Liver (tissue), 9 donors: Measurements from ENCODE around the gene DEGS2. TPM values are rescaled to one million over a fixed set of nuclear protein-coding genes. Genes with fewer than 3 reads are reported as not detected.

Source experiments
- DNase-seq: peaks from one replicate; pipeline ENCODE4 v3.0.0-alpha.2; 2017; ENCODE audit warnings: low spot score
- H3K27ac ChIP-seq, 2 donors: one replicate each; pipeline ENCODE4 v1.7.0; 2013; ENCODE audit warnings: inconsistent platforms in 2 of 2, low read length in 2 of 2, control low read depth in 1 of 2, low read depth in 1 of 2, mild to moderate bottlenecking in 1 of 2
- H3K27me3 ChIP-seq, 4 donors: one replicate each; pipeline versions ENCODE4 v1.6.1 to v1.7.0; 2013; ENCODE audit warnings: low read length in 3 of 4, inconsistent platforms in 1 of 4, mild to moderate bottlenecking in 1 of 4, moderate library complexity in 1 of 4; ENCODE audit not compliant: control insufficient read depth in 4 of 4, insufficient read depth in 4 of 4
- H3K36me3 ChIP-seq, 4 donors: one replicate each; pipeline versions ENCODE4 v1.6.1 to v1.7.0; 2013; ENCODE audit warnings: low read length in 3 of 4, mild to moderate bottlenecking in 3 of 4, low read depth in 1 of 4, moderate library complexity in 1 of 4; ENCODE audit not compliant: control insufficient read depth in 4 of 4, insufficient read depth in 3 of 4
- H3K4me1 ChIP-seq, 4 donors: one replicate each; pipeline versions ENCODE4 v1.6.1 to v1.7.0; 2013; ENCODE audit warnings: low read length in 3 of 4, mild to moderate bottlenecking in 3 of 4, moderate library complexity in 1 of 4; ENCODE audit not compliant: control insufficient read depth in 4 of 4, insufficient read depth in 4 of 4
- H3K4me3 ChIP-seq, 3 donors: one replicate each; pipeline versions ENCODE4 v1.6.1 to v1.7.0; 2013; ENCODE audit warnings: low read length in 3 of 3, control low read depth in 1 of 3, low read depth in 1 of 3, mild to moderate bottlenecking in 1 of 3
- H3K9ac ChIP-seq, 2 donors: one replicate each; pipeline ENCODE4 v1.7.0; 2013; ENCODE audit warnings: low read length in 2 of 2, mild to moderate bottlenecking in 2 of 2, moderate library complexity in 2 of 2, control low read depth in 1 of 2, low read depth in 1 of 2
- H3K9me3 ChIP-seq, 4 donors: one replicate each; pipeline versions ENCODE4 v1.6.1 to v1.7.0; 2013; ENCODE audit warnings: low read length in 3 of 4; ENCODE audit not compliant: control insufficient read depth in 4 of 4
- EGR1 ChIP-seq, 2 donors: IDR thresholded peaks; 2 replicates each; pipeline ENCODE4 v1.6.1; 2016 to 2018; ENCODE audit warnings: antibody characterized with exemption in 2 of 2, low read depth in 2 of 2
- FOXA1 ChIP-seq: IDR thresholded peaks from 2 replicates; pipeline ENCODE4 v1.6.1; 2016; ENCODE audit warnings: antibody characterized with exemption
- FOXA2 ChIP-seq: IDR thresholded peaks from 2 replicates; pipeline ENCODE4 v1.6.1; 2016; ENCODE audit warnings: antibody characterized with exemption
- GABPA ChIP-seq, 2 donors: IDR thresholded peaks in 1 of 2; conservative IDR thresholded peaks in 1 of 2; 2 replicates each; pipeline ENCODE4 v1.6.1; 2016; ENCODE audit warnings: antibody characterized with exemption in 2 of 2, mild to moderate bottlenecking in 1 of 2, moderate library complexity in 1 of 2
- HNF4A ChIP-seq, 2 donors: conservative IDR thresholded peaks; 2 replicates each; pipeline ENCODE4 v1.6.1; 2016; ENCODE audit warnings: antibody characterized with exemption in 2 of 2, mild to moderate bottlenecking in 2 of 2
- HNF4G ChIP-seq: IDR thresholded peaks from 2 replicates; pipeline ENCODE4 v1.6.1; 2016; ENCODE audit warnings: antibody characterized with exemption
- JUND ChIP-seq, 2 donors: IDR thresholded peaks; 2 replicates each; pipeline ENCODE4 v1.6.1; 2016; ENCODE audit warnings: antibody characterized with exemption in 2 of 2
- NR2F2 ChIP-seq: IDR thresholded peaks from 2 replicates; pipeline ENCODE4 v1.6.1; 2016; ENCODE audit warnings: antibody characterized with exemption
- RAD21 ChIP-seq, 2 donors: IDR thresholded peaks; 2 replicates each; pipeline ENCODE4 v1.6.1; 2016; ENCODE audit warnings: antibody characterized with exemption in 2 of 2, mild to moderate bottlenecking in 2 of 2
- RXRA ChIP-seq, 2 donors: IDR thresholded peaks; 2 replicates each; pipeline ENCODE4 v1.6.1; 2017 to 2018; ENCODE audit warnings: antibody characterized with exemption in 2 of 2, mild to moderate bottlenecking in 1 of 2
- SP1 ChIP-seq: IDR thresholded peaks from 2 replicates; pipeline ENCODE4 v1.6.1; 2018; ENCODE audit warnings: antibody characterized with exemption, mild to moderate bottlenecking
- TAF1 ChIP-seq: conservative IDR thresholded peaks from 2 replicates; pipeline ENCODE4 v1.6.1; 2016; ENCODE audit warnings: antibody characterized with exemption, mild to moderate bottlenecking
- YY1 ChIP-seq: IDR thresholded peaks from 2 replicates; pipeline ENCODE4 v1.6.1; 2016; ENCODE audit warnings: antibody characterized with exemption, mild to moderate bottlenecking
- WGBS: extraction: QIAGEN DNeasy Blood & Tissue Kit; methylation state at CpG from one replicate; pipeline ENCODE4 v1.1.7; 2013; 5-methylcytosine and 5-hydroxymethylcytosine counted together
- polyA plus RNA-seq, 2 donors: library from polyadenylated mRNA; stranded (reverse) in 1 of 2; unstranded in 1 of 2; fragments of 200-250 nt in 1 of 2; fragments of >200 nt in 1 of 2; fragmentation: Nextera tagmentation in 1 of 2; extraction: Ambion mirVana in 1 of 2; gene quantifications; one replicate each; pipeline versions ENCODE4 v1.2.1 to v1.2.3, GENCODE V29; 2013 to 2015
- total RNA-seq, 2 donors: library from RNA; depleted of rRNA; stranded (reverse); fragments of >200 nt; gene quantifications; one replicate each; pipeline ENCODE4 v1.2.3, GENCODE V29; 2014
- TF ChIP-seq, protein P1 (sequence below): IDR thresholded peaks from 2 replicates; pipeline ENCODE4 v1.6.1; 2016; ENCODE audit warnings: antibody characterized with exemption, mild to moderate bottlenecking
- TF ChIP-seq, protein P2 (sequence below): IDR thresholded peaks from 2 replicates; pipeline ENCODE4 v1.6.1; 2016; ENCODE audit warnings: antibody characterized with exemption
- TF ChIP-seq, protein P3 (sequence below): IDR thresholded peaks from 2 replicates; pipeline ENCODE4 v1.6.1; 2016; ENCODE audit warnings: antibody characterized with exemption
- TF ChIP-seq, protein P4 (sequence below): fragments of 150-350 bp; IDR thresholded peaks from 2 replicates; pipeline ENCODE4 v1.5.1; 2017; ENCODE audit warnings: improper control_type of control experiment, low read depth, low read length; ENCODE audit not compliant: missing input control
- TF ChIP-seq, protein P5 (sequence below): IDR thresholded peaks from 2 replicates; pipeline ENCODE4 v1.6.1; 2016; ENCODE audit warnings: antibody characterized with exemption
- donor health status: healthy.
- donor health status: healthy.
- donor health status: healthy.
- donor health status: healthy.
- donor health status: healthy.

DEGS2 gene
- total and polyA plus RNA-seq, 4 donors = 0.13 to 0.42 (median 0.27) TPM

DNA sequence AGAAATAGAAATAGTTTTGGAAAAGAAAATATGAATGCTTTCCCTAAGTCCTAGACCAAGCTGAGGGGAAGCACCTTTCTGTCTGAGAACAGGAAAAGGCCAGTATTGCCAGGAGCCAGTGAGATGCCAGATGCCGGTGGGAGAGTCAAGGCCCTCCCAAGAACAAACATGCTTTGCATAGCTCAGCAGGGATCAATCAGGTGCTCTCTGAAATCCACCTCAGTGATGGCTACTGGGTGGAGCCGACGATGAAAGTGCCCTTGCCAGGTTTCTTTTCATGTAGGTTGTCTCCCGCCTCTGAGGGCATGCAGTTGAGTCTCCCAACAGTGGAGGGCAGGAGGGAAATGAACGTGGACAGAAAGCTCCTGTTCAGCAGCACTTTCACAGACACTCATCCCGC is 28.3 kb downstream of the DEGS2 start:
- DNase-seq = no peak
- Histone ChIP-seq H3K4me1 (no peaks in the 10 kb centered on the region), H3K36me3 (peaks cover 14 to 57% (median 24%) of the 10 kb centered on the region in 4 donors), H3K9me3 (no peaks in the 10 kb centered on the region), H3K4me3 (no peak overlapping the region), H3K27ac (no peak overlapping the region), H3K9ac (no peak overlapping the region), H3K27me3 (no peaks in the 10 kb centered on the region)
- WGBS = 82% methylated on average over 6 of the region's 6 CpGs
- TF ChIP-seq NR2F2 (no peak), HNF4G (no peak), JUND (IDR thresholded peaks at IDR 0.05) (no peak), SP1 (no peak), EGR1 (IDR thresholded peaks at IDR 0.05; ENCODE audit: low read depth in 2 of 2) (no peak), YY1 (no peak), HNF4A (conservative IDR thresholded peaks at IDR 0.05) (no peak), RXRA (IDR thresholded peaks at IDR 0.05) (no peak), TAF1 (no peak), RAD21 (IDR thresholded peaks at IDR 0.05) (no peak), FOXA2 (no peak), FOXA1 (no peak), GABPA (IDR thresholded peaks at IDR 0.05 in 1 of 2, conservative IDR thresholded peaks at IDR 0.05 in 1 of 2) (no peak)
- TF ChIP-seq, protein P1, sequence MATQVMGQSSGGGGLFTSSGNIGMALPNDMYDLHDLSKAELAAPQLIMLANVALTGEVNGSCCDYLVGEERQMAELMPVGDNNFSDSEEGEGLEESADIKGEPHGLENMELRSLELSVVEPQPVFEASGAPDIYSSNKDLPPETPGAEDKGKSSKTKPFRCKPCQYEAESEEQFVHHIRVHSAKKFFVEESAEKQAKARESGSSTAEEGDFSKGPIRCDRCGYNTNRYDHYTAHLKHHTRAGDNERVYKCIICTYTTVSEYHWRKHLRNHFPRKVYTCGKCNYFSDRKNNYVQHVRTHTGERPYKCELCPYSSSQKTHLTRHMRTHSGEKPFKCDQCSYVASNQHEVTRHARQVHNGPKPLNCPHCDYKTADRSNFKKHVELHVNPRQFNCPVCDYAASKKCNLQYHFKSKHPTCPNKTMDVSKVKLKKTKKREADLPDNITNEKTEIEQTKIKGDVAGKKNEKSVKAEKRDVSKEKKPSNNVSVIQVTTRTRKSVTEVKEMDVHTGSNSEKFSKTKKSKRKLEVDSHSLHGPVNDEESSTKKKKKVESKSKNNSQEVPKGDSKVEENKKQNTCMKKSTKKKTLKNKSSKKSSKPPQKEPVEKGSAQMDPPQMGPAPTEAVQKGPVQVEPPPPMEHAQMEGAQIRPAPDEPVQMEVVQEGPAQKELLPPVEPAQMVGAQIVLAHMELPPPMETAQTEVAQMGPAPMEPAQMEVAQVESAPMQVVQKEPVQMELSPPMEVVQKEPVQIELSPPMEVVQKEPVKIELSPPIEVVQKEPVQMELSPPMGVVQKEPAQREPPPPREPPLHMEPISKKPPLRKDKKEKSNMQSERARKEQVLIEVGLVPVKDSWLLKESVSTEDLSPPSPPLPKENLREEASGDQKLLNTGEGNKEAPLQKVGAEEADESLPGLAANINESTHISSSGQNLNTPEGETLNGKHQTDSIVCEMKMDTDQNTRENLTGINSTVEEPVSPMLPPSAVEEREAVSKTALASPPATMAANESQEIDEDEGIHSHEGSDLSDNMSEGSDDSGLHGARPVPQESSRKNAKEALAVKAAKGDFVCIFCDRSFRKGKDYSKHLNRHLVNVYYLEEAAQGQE = no peak
- TF ChIP-seq, protein P2, sequence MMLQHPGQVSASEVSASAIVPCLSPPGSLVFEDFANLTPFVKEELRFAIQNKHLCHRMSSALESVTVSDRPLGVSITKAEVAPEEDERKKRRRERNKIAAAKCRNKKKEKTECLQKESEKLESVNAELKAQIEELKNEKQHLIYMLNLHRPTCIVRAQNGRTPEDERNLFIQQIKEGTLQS = no peak
- TF ChIP-seq, protein P3, sequence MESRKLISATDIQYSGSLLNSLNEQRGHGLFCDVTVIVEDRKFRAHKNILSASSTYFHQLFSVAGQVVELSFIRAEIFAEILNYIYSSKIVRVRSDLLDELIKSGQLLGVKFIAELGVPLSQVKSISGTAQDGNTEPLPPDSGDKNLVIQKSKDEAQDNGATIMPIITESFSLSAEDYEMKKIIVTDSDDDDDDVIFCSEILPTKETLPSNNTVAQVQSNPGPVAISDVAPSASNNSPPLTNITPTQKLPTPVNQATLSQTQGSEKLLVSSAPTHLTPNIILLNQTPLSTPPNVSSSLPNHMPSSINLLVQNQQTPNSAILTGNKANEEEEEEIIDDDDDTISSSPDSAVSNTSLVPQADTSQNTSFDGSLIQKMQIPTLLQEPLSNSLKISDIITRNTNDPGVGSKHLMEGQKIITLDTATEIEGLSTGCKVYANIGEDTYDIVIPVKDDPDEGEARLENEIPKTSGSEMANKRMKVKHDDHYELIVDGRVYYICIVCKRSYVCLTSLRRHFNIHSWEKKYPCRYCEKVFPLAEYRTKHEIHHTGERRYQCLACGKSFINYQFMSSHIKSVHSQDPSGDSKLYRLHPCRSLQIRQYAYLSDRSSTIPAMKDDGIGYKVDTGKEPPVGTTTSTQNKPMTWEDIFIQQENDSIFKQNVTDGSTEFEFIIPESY = no peak
- TF ChIP-seq, protein P4, sequence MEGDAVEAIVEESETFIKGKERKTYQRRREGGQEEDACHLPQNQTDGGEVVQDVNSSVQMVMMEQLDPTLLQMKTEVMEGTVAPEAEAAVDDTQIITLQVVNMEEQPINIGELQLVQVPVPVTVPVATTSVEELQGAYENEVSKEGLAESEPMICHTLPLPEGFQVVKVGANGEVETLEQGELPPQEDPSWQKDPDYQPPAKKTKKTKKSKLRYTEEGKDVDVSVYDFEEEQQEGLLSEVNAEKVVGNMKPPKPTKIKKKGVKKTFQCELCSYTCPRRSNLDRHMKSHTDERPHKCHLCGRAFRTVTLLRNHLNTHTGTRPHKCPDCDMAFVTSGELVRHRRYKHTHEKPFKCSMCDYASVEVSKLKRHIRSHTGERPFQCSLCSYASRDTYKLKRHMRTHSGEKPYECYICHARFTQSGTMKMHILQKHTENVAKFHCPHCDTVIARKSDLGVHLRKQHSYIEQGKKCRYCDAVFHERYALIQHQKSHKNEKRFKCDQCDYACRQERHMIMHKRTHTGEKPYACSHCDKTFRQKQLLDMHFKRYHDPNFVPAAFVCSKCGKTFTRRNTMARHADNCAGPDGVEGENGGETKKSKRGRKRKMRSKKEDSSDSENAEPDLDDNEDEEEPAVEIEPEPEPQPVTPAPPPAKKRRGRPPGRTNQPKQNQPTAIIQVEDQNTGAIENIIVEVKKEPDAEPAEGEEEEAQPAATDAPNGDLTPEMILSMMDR = no peak
- TF ChIP-seq, protein P5, sequence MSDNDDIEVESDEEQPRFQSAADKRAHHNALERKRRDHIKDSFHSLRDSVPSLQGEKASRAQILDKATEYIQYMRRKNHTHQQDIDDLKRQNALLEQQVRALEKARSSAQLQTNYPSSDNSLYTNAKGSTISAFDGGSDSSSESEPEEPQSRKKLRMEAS = no peak
